Measurements from ENCODE around the gene HOXB2. TPM values are rescaled to one million over a fixed set of nuclear protein-coding genes. Genes with fewer than 3 reads are reported as not detected.
"Not testable (repeated sequence)": the region's sequence is repeated elsewhere in the genome, so short reads cannot be mapped to it uniquely, and the experiment has no call there.

HOXB2 gene
- total RNA-seq, 2 experiments from 2014 or later, result 7.4 to 7.7 TPM

GRCh38 chr17:48514477-48514876, 30.4 kb downstream of the HOXB2 start:
- peaks cover 29% of the 10 kb centered on the region for H3K27me3 Mint-ChIP-seq
- H3K36me3 Mint-ChIP-seq, result peaks cover 5% of the 10 kb centered on the region
- no peak for DNase-seq
- no peak overlapping the region for H3K4me3 Mint-ChIP-seq
- peaks cover 37% of the 10 kb centered on the region for H3K4me1 Mint-ChIP-seq
- H3K27ac Mint-ChIP-seq, result no peak overlapping the region
- H3K9me3 Mint-ChIP-seq, result no peaks in the 10 kb centered on the region

GRCh38 chr17:48513666-48514455, 31.0 kb downstream of the HOXB2 start:
- Mint-ChIP-seq H3K9me3 (no peaks in the 10 kb centered on the region), H3K4me3 (no peak overlapping the region), H3K27me3 (peaks cover 27% of the 10 kb centered on the region), H3K4me1 (peaks cover 37% of the 10 kb centered on the region), H3K27ac (peak overlapping the region; percentile 78), H3K36me3 (peaks cover 5% of the 10 kb centered on the region)
- DNase-seq, result no peak

GRCh38 chr17:48513097-48513496, 31.8 kb downstream of the HOXB2 start:
- Mint-ChIP-seq H3K36me3 (peaks cover 5% of the 10 kb centered on the region), H3K4me3 (peak overlapping the region; percentile 58), H3K27ac (peak overlapping the region; percentile 78), H3K4me1 (peaks cover 37% of the 10 kb centered on the region), H3K27me3 (peaks cover 35% of the 10 kb centered on the region), H3K9me3 (no peaks in the 10 kb centered on the region)
- peak; percentile 24 for DNase-seq

GRCh38 chr17:48510761-48511604, 33.9 kb downstream of the HOXB2 start:
- no peaks in the 10 kb centered on the region for H3K9me3 Mint-ChIP-seq
- peak overlapping the region; percentile 81 for H3K27ac Mint-ChIP-seq
- H3K4me1 Mint-ChIP-seq, result peaks cover 43% of the 10 kb centered on the region
- peaks cover 25% of the 10 kb centered on the region for H3K27me3 Mint-ChIP-seq
- peak overlapping the region; percentile 16 for H3K4me3 Mint-ChIP-seq
- DNase-seq, result peak; percentile 18
- peaks cover 5% of the 10 kb centered on the region for H3K36me3 Mint-ChIP-seq

DNA sequence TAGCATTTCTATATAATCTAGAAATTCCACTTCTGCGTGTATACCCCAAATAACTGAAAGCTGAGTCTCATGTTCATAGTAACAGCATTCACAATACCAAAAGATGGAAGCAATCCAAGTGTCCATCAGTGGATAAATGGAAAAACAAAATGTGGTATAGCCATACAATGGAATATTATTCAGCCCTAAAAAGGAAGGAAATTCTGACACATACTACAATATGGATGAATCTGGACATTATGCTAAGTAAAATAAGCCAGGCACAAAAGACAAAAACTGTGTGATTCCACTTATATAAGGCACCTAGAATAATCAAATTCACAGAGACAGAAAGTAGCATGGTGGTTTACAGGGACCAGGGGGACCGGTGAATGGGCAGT, 34.5 kb downstream of the HOXB2 start:
- Mint-ChIP-seq H3K27me3 (peaks cover 20% of the 10 kb centered on the region), H3K4me1 (peaks cover 49% of the 10 kb centered on the region), H3K27ac (no peak overlapping the region), H3K4me3 (no peak overlapping the region), H3K36me3 (peaks cover 5% of the 10 kb centered on the region), H3K9me3 (no peaks in the 10 kb centered on the region)
- DNase-seq, result no peak

DNA sequence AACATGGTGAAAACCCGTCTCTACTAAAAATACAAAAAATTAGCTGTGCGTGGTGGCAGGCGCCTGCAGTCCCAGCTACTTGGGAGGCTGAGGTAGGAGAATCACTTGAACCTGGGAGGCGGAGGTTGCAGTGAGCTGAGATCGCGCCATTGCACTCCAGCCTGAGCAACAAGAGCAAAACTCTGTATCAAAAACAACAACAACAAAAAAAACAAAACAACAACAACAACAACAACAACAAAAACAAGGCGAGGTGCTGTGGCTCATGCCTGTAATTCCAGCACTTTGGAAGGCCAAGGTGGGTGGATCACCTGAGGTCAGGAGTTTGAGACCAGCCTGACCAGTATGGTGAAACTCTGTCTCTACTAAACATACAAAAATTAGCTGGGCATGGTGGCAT, 35.2 kb downstream of the HOXB2 start:
- peaks cover 50% of the 10 kb centered on the region for H3K4me1 Mint-ChIP-seq
- not testable (repeated sequence) for H3K4me3 Mint-ChIP-seq, H3K9me3 Mint-ChIP-seq, H3K36me3 Mint-ChIP-seq, DNase-seq, H3K27ac Mint-ChIP-seq
- peaks cover 14% of the 10 kb centered on the region for H3K27me3 Mint-ChIP-seq

- Mint-ChIP-seq H3K36me3 (no peaks in the 10 kb centered on the region), H3K27me3 (peaks cover 36% of the 10 kb centered on the region), H3K27ac (no peak overlapping the region), H3K4me1 (peaks cover 22% of the 10 kb centered on the region), H3K4me3 (no peak overlapping the region), H3K9me3 (no peaks in the 10 kb centered on the region)
- no peak for DNase-seq
These were observed 38.7 kb downstream of the HOXB2 start for GRCh38 chr17:48506246-48506645.

GRCh38 chr17:48505788-48506187, 39.1 kb downstream of the HOXB2 start:
- Mint-ChIP-seq H3K9me3 (no peaks in the 10 kb centered on the region), H3K4me3 (no peak overlapping the region), H3K36me3 (no peaks in the 10 kb centered on the region), H3K4me1 (peaks cover 18% of the 10 kb centered on the region), H3K27ac (no peak overlapping the region), H3K27me3 (peaks cover 38% of the 10 kb centered on the region)
- DNase-seq, result peak; percentile 52

DNA sequence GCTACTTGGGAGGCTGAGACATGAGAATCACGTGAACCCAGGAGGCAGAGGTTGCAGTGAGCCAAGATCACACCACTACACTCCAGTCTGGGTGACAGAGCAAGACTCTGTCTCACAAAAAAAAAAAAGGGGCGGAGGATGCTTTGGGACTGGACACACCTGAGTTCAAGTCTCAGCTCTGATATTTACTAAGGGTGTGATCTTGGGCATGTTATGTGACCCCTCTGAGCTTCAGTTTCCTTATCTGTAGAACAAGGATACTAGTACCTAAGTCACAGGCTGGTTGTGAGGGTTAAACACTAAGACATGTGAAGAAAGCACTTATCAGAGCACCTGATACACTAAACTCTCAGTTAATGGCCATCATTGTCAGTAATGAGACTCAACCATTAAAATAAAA, 40.0 kb downstream of the HOXB2 start:
- no peak for DNase-seq
- no peaks in the 10 kb centered on the region for H3K9me3 Mint-ChIP-seq
- H3K27ac Mint-ChIP-seq, result peak overlapping the region; percentile 63
- no peaks in the 10 kb centered on the region for H3K36me3 Mint-ChIP-seq
- peaks cover 43% of the 10 kb centered on the region for H3K27me3 Mint-ChIP-seq
- H3K4me1 Mint-ChIP-seq, result peaks cover 13% of the 10 kb centered on the region
- no peak overlapping the region for H3K4me3 Mint-ChIP-seq

- DNase-seq, result no peak
- Mint-ChIP-seq H3K36me3 (no peaks in the 10 kb centered on the region), H3K27me3 (peaks cover 47% of the 10 kb centered on the region), H3K4me3 (no peak overlapping the region), H3K27ac (no peak overlapping the region), H3K9me3 (no peaks in the 10 kb centered on the region), H3K4me1 (peaks cover 13% of the 10 kb centered on the region)
These were observed 41.2 kb downstream of the HOXB2 start for GRCh38 chr17:48503747-48504146.

GRCh38 chr17:48502901-48503300, 42.0 kb downstream of the HOXB2 start:
- Mint-ChIP-seq H3K9me3 (no peaks in the 10 kb centered on the region), H3K27me3 (peaks cover 39% of the 10 kb centered on the region), H3K4me3 (no peak overlapping the region), H3K4me1 (peaks cover 13% of the 10 kb centered on the region), H3K36me3 (no peaks in the 10 kb centered on the region), H3K27ac (no peak overlapping the region)
- no peak for DNase-seq

DNA sequence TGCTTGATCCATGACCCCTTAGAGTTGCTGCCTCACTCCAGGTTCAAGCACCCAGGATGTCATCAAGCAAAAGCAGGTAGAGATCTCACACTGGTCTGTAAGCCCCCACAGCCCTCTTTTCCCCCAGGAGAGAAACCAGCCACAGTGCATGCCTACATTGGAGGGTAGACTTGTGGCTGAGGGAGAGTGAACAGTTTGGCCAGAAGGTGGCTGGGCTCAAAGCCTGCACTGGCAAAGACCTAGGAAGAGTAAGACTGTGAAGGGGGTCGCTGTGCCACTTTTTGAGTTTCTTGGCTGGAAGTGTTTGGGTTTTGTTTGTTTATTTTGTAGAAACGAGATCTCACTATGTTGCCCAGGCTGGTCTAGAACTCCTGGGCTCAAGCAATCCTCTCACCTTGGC, 42.6 kb downstream of the HOXB2 start:
- H3K4me1 Mint-ChIP-seq, result peaks cover 13% of the 10 kb centered on the region
- H3K9me3 Mint-ChIP-seq, result no peaks in the 10 kb centered on the region
- H3K36me3 Mint-ChIP-seq, result no peaks in the 10 kb centered on the region
- no peak for DNase-seq
- no peak overlapping the region for H3K4me3 Mint-ChIP-seq
- H3K27me3 Mint-ChIP-seq, result peaks cover 39% of the 10 kb centered on the region
- no peak overlapping the region for H3K27ac Mint-ChIP-seq

DNA sequence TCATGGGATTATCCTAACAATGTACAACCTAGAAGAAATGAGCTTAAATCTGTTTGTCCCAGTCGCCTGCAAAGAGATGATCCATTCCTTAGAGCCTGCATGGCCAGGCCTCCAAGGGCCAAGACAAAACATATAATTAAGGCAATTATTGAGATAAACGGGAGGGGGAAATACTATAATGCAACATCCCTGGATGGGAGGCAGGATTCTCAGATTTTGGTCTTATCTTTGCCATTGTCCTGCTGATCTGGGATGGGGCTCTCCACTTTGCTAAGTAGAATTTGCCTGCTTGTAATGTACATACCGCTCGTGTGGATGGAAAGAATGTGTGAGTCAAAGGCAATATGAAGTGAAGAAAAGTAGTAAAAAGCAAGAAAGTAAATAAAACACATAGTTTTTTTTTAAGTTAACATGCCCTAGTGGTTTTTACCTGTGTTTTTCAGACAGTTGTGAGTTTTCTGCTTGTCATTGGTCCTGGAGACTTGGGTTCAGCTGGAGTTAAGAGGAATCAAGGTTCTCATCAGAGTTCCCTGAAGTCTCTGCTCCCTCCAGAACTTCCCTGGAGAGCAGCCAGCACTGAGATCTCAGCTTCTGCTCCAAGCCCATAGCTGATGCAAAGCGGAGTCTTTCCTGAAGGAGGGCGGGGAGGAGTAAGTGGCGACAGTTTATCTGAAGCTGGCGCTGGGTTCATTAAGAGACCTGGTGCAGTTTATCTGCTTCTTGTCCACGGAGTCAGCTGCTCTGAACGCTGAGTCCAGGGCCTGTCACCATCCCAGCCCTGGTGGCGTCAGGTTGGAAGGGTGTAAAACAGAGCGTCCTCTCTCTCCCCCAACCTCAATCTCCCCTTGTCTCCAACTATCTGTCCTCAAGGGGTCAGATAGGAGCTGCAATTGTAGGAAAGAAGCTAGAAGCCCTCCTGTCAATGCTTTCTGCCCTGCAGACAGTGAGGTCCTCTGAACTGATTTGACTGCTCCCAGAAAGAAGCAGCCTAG, 44.2 kb downstream of the HOXB2 start:
- H3K27ac Mint-ChIP-seq, result no peak overlapping the region
- H3K27me3 Mint-ChIP-seq, result peaks cover 37% of the 10 kb centered on the region
- no peak for DNase-seq
- H3K4me1 Mint-ChIP-seq, result peaks cover 5% of the 10 kb centered on the region
- no peaks in the 10 kb centered on the region for H3K9me3 Mint-ChIP-seq
- no peak overlapping the region for H3K4me3 Mint-ChIP-seq
- H3K36me3 Mint-ChIP-seq, result no peaks in the 10 kb centered on the region

- DNase-seq, result no peak
- H3K27ac Mint-ChIP-seq, result no peak overlapping the region
- H3K4me1 Mint-ChIP-seq, result no peaks in the 10 kb centered on the region
- no peaks in the 10 kb centered on the region for H3K9me3 Mint-ChIP-seq
- H3K27me3 Mint-ChIP-seq, result peaks cover 42% of the 10 kb centered on the region
- H3K4me3 Mint-ChIP-seq, result no peak overlapping the region
- no peaks in the 10 kb centered on the region for H3K36me3 Mint-ChIP-seq
These were observed 45.0 kb downstream of the HOXB2 start for GRCh38 chr17:48499735-48500434.
